Trophoblast cell (in vitro differentiated cells and primary cell): Measurements from ENCODE around the gene NLGN2.

Experiments
- DNase-seq, 2 donors: peaks; one replicate each; pipeline ENCODE4 v3.0.0-alpha.2; 2016
- H2AFZ ChIP-seq: 2 replicates; pipeline ENCODE4 v1.6.1; 2013; ENCODE audit warnings: low read length, moderate library complexity, mild to moderate bottlenecking; ENCODE audit not compliant: insufficient read depth, poor library complexity
- H2AK5ac ChIP-seq: 2 replicates; pipeline ENCODE4 v1.6.1; 2013; ENCODE audit warnings: mild to moderate bottlenecking, low read length
- H2BK120ac ChIP-seq: 2 replicates; pipeline ENCODE4 v1.6.1; 2013; ENCODE audit warnings: low read length, mild to moderate bottlenecking, moderate library complexity; ENCODE audit not compliant: insufficient read depth, poor library complexity
- H2BK12ac ChIP-seq: 2 replicates; pipeline ENCODE4 v1.6.1; 2013; ENCODE audit warnings: mild to moderate bottlenecking, low read length, moderate library complexity
- H2BK5ac ChIP-seq: 2 replicates; pipeline ENCODE4 v1.6.1; 2013; ENCODE audit warnings: low read length, low read depth, moderate library complexity, mild to moderate bottlenecking; ENCODE audit not compliant: poor library complexity
- H3K14ac ChIP-seq: 2 replicates; pipeline ENCODE4 v1.6.1; 2013; ENCODE audit warnings: mild to moderate bottlenecking, low read length
- H3K18ac ChIP-seq: 2 replicates; pipeline ENCODE4 v1.6.1; 2013; ENCODE audit warnings: mild to moderate bottlenecking, low read length
- H3K23ac ChIP-seq: 2 replicates; pipeline ENCODE4 v1.6.1; 2013; ENCODE audit warnings: low read length
- H3K27ac ChIP-seq: 2 replicates; pipeline ENCODE4 v1.5.1; 2013; ENCODE audit warnings: low read depth, mild to moderate bottlenecking, inconsistent platforms, low read length, moderate library complexity
- H3K27me3 ChIP-seq: 2 replicates; pipeline ENCODE4 v1.6.1; 2013; ENCODE audit warnings: inconsistent platforms, mild to moderate bottlenecking, low read length, moderate library complexity; ENCODE audit not compliant: insufficient read depth
- H3K36me3 ChIP-seq, 2 experiments: 1 replicate in 1 of 2; 2 replicates in 1 of 2; pipeline ENCODE4 v1.6.1; 2013; ENCODE audit warnings: low read length in 2 of 2, mild to moderate bottlenecking in 2 of 2, moderate library complexity in 1 of 2; ENCODE audit not compliant: insufficient read depth in 2 of 2, control insufficient read depth in 1 of 2
- H3K4ac ChIP-seq: 2 replicates; pipeline ENCODE4 v1.6.1; 2013; ENCODE audit warnings: low read depth, mild to moderate bottlenecking, low read length, moderate library complexity
- H3K4me1 ChIP-seq, 2 experiments: 1 replicate in 1 of 2; 2 replicates in 1 of 2; pipeline ENCODE4 v1.6.1; 2013; ENCODE audit warnings: low read length in 2 of 2, mild to moderate bottlenecking in 2 of 2, moderate library complexity in 1 of 2; ENCODE audit not compliant: insufficient read depth in 2 of 2, control insufficient read depth in 1 of 2
- H3K4me2 ChIP-seq: 2 replicates; pipeline ENCODE4 v1.6.1; 2013; ENCODE audit warnings: inconsistent platforms, mild to moderate bottlenecking, low read length, moderate library complexity
- H3K4me3 ChIP-seq: 2 replicates; pipeline ENCODE4 v1.5.1; 2013; ENCODE audit warnings: mild to moderate bottlenecking, low read depth, low read length, inconsistent platforms
- H3K79me1 ChIP-seq: one replicate; pipeline ENCODE4 v1.6.1; 2013; ENCODE audit warnings: low read length
- H3K79me2 ChIP-seq: 2 replicates; pipeline ENCODE4 v1.6.1; 2013; ENCODE audit warnings: low read length, mild to moderate bottlenecking; ENCODE audit not compliant: control insufficient read depth, insufficient read depth, poor library complexity
- H3K9ac ChIP-seq: 2 replicates; pipeline ENCODE4 v1.6.1; 2013; ENCODE audit warnings: mild to moderate bottlenecking, low read length
- H3K9me3 ChIP-seq: 2 replicates; pipeline ENCODE4 v1.6.1; 2013; ENCODE audit warnings: low read depth, mild to moderate bottlenecking, control low read depth, inconsistent platforms, low read length; ENCODE audit not compliant: insufficient read depth
- H4K12ac ChIP-seq: 2 replicates; pipeline ENCODE4 v1.6.1; 2013; ENCODE audit warnings: low read depth, mild to moderate bottlenecking, low read length, moderate library complexity
- H4K8ac ChIP-seq: 2 replicates; pipeline ENCODE4 v1.6.1; 2013; ENCODE audit warnings: low read depth, mild to moderate bottlenecking, low read length, moderate library complexity
- H4K91ac ChIP-seq: one replicate; pipeline ENCODE4 v1.6.1; 2013; ENCODE audit warnings: low read depth, mild to moderate bottlenecking, low read length, moderate library complexity
- WGBS: extraction: QIAGEN DNeasy Blood & Tissue Kit; methylation state at CpG from one replicate; pipeline ENCODE4 v1.1.7; 2013; ENCODE audit warnings: missing lambda C conversion rate; ENCODE audit not compliant: insufficient read length, insufficient coverage; ENCODE audit errors: extremely low coverage; 5-methylcytosine and 5-hydroxymethylcytosine counted together

The NLGN2 gene

GRCh38 chr17:7460850-7461660, 53.4 kb downstream of the NLGN2 start:
- Histone ChIP-seq H3K27ac (no peak overlapping the region), H2BK5ac (no peak overlapping the region), H3K27me3 (no peaks in the 10 kb centered on the region), H3K9me3 (no peaks in the 10 kb centered on the region), H3K18ac (no peak overlapping the region), H3K4me3 (no peak overlapping the region), H2AFZ (no peak overlapping the region), H3K79me1 (no peaks in the 10 kb centered on the region), H3K4me2 (no peak overlapping the region), H2AK5ac (no peak overlapping the region), H2BK12ac (no peak overlapping the region), H2BK120ac (no peak overlapping the region), H3K9ac (no peak overlapping the region), H3K79me2 (no peaks in the 10 kb centered on the region), H3K36me3 (peaks cover 27 to 28% of the 10 kb centered on the region in 2 experiments), H4K8ac (no peak overlapping the region), H3K4ac (no peak overlapping the region), H3K23ac (no peak overlapping the region), H4K91ac (no peak overlapping the region), H4K12ac (no peak overlapping the region), H3K14ac (no peak overlapping the region), H3K4me1 (peaks cover 3 to 4% of the 10 kb centered on the region in 2 experiments)
- WGBS: no CpG with 5 or more reads among the region's 7 CpGs
- DNase-seq: no peak

GRCh38 chr17:7462474-7463371, 55.1 kb downstream of the NLGN2 start:
- no peak for DNase-seq
- no peaks in the 10 kb centered on the region for H3K79me2 ChIP-seq
- no peak overlapping the region for H3K4ac ChIP-seq
- no peak overlapping the region for H2BK120ac ChIP-seq
- H3K4me2 ChIP-seq: no peak overlapping the region
- no peak overlapping the region for H2AK5ac ChIP-seq
- no peaks in the 10 kb centered on the region for H3K27me3 ChIP-seq
- no peak overlapping the region for H3K23ac ChIP-seq
- no peak overlapping the region for H3K9ac ChIP-seq
- H2BK5ac ChIP-seq: no peak overlapping the region
- no peaks in the 10 kb centered on the region for H3K4me1 ChIP-seq
- no peaks in the 10 kb centered on the region for H3K79me1 ChIP-seq
- H3K36me3 ChIP-seq: peaks cover 38 to 39% of the 10 kb centered on the region in 2 experiments
- no peak overlapping the region for H2BK12ac ChIP-seq
- H4K12ac ChIP-seq: no peak overlapping the region
- no peak overlapping the region for H4K91ac ChIP-seq
- H4K8ac ChIP-seq: no peak overlapping the region
- no peak overlapping the region for H3K4me3 ChIP-seq
- H2AFZ ChIP-seq: no peak overlapping the region
- H3K9me3 ChIP-seq: no peaks in the 10 kb centered on the region
- no peak overlapping the region for H3K18ac ChIP-seq
- H3K14ac ChIP-seq: no peak overlapping the region
- no peak overlapping the region for H3K27ac ChIP-seq
- WGBS: 100% methylated on average over 3 of the region's 44 CpGs

- Histone ChIP-seq H3K79me2 (no peaks in the 10 kb centered on the region), H4K12ac (no peak overlapping the region), H2AFZ (no peak overlapping the region), H3K4me2 (no peak overlapping the region), H4K91ac (no peak overlapping the region), H2BK5ac (no peak overlapping the region), H3K79me1 (no peaks in the 10 kb centered on the region), H3K23ac (no peak overlapping the region), H3K18ac (no peak overlapping the region), H3K14ac (no peak overlapping the region), H3K4me1 (no peaks in the 10 kb centered on the region), H2BK120ac (no peak overlapping the region), H3K27me3 (no peaks in the 10 kb centered on the region), H3K27ac (no peak overlapping the region), H2BK12ac (no peak overlapping the region), H3K4me3 (no peak overlapping the region), H2AK5ac (no peak overlapping the region), H3K4ac (no peak overlapping the region), H3K9ac (no peak overlapping the region), H3K9me3 (no peaks in the 10 kb centered on the region), H4K8ac (no peak overlapping the region), H3K36me3 (peaks cover 38 to 39% of the 10 kb centered on the region in 2 experiments)
- no CpG with 5 or more reads among the region's 14 CpGs for WGBS
- no peak for DNase-seq
Observed at GRCh38 chr17:7463372-7463846, 55.8 kb downstream of the NLGN2 start.

- Histone ChIP-seq H3K4ac (no peak overlapping the region), H3K4me2 (no peak overlapping the region), H3K79me2 (no peaks in the 10 kb centered on the region), H3K4me1 (peaks cover under 1 to 4% of the 10 kb centered on the region in 2 experiments), H2BK120ac (no peak overlapping the region), H3K9ac (no peak overlapping the region), H3K27me3 (no peaks in the 10 kb centered on the region), H4K12ac (no peak overlapping the region), H3K9me3 (no peaks in the 10 kb centered on the region), H3K18ac (no peak overlapping the region), H2BK12ac (no peak overlapping the region), H3K14ac (no peak overlapping the region), H3K4me3 (no peak overlapping the region), H4K91ac (no peak overlapping the region), H2AK5ac (no peak overlapping the region), H2AFZ (no peak overlapping the region), H3K27ac (no peak overlapping the region), H2BK5ac (no peak overlapping the region), H3K36me3 (peaks cover 38 to 39% of the 10 kb centered on the region in 2 experiments), H3K79me1 (no peaks in the 10 kb centered on the region), H3K23ac (no peak overlapping the region), H4K8ac (no peak overlapping the region)
- no CpG with 5 or more reads among the region's 9 CpGs for WGBS
- DNase-seq: no peak
Observed at GRCh38 chr17:7464081-7464480, 56.4 kb downstream of the NLGN2 start.
